PC-9 (cell line): ENCODE data around the gene TSPAN18. TPM values are rescaled to one million over a fixed set of nuclear protein-coding genes. Genes with fewer than 3 reads are reported as not detected.

ENCODE experiments used
- BruUV-seq: library from RNA; stranded (reverse); fragments of 400-500 nt; replicated peaks from 2 replicates; lab custom pipeline; 2021; lab: Mats Ljungman, UMichigan
- CTCF ChIA-PET: fragments of 300-600 bp; sonication (Branson Sonifier 250); formaldehyde crosslinking; loops from one replicate; lab custom pipeline; 2022; ENCODE audit warnings: antibody characterized with exemption; lab: Charles Lee
- POLR2A ChIA-PET: fragments of 300-600 bp; sonication (Branson Sonifier 250); formaldehyde crosslinking; loops from one replicate; lab custom pipeline; 2022; ENCODE audit warnings: antibody characterized with exemption; ENCODE audit not compliant: unreplicated experiment; lab: Charles Lee
- DNase-seq, 2 experiments: peaks; one replicate each; pipeline versions ENCODE4 v3.0.0 to v3.0.0-alpha.2; 2015 to 2022; ENCODE audit warnings: mixed read lengths in 1 of 2
- H2AFZ ChIP-seq: fragments of 200-600 bp; sonication (generic); 2 replicates; pipeline ENCODE4 v1.8.1; 2017; ENCODE audit warnings: antibody characterized with exemption
- H3F3A ChIP-seq: fragments of 200-600 bp; sonication (generic); 2 replicates; pipeline ENCODE4 v1.8.1; 2017; ENCODE audit warnings: antibody characterized with exemption, mild to moderate bottlenecking, low read depth; ENCODE audit not compliant: insufficient read depth
- H3K27ac ChIP-seq: fragments of 200-600 bp; sonication (generic); 2 replicates; pipeline ENCODE4 v1.6.1; 2016; ENCODE audit warnings: mixed run types
- H3K27me3 ChIP-seq: fragments of 200-600 bp; sonication (generic); 2 replicates; pipeline ENCODE4 v1.6.1; 2016; ENCODE audit warnings: low read depth, mixed run types; ENCODE audit not compliant: insufficient read depth
- H3K36me3 ChIP-seq: fragments of 200-600 bp; sonication (generic); 2 replicates; pipeline ENCODE4 v1.6.1; 2016; ENCODE audit warnings: low read depth, mixed run types
- H3K4me1 ChIP-seq: fragments of 200-600 bp; sonication (generic); replicated peaks from 2 replicates; pipeline ENCODE4 v1.6.1; 2016; ENCODE audit warnings: mixed run types; ENCODE audit not compliant: insufficient read depth
- H3K4me2 ChIP-seq: fragments of 200-600 bp; sonication (generic); 2 replicates; pipeline ENCODE4 v1.6.1; 2017; ENCODE audit warnings: mixed run types
- H3K4me3 ChIP-seq: fragments of 200-600 bp; sonication (generic); 2 replicates; pipeline ENCODE4 v1.6.1; 2016; ENCODE audit warnings: mixed run types
- H3K79me2 ChIP-seq: fragments of 200-600 bp; sonication (generic); 2 replicates; pipeline ENCODE4 v1.6.1; 2017; ENCODE audit warnings: low read depth, mixed run types
- H3K9me2 ChIP-seq: fragments of 200-600 bp; sonication (generic); 2 replicates; pipeline ENCODE4 v1.8.1; 2017; ENCODE audit warnings: mild to moderate bottlenecking; ENCODE audit not compliant: insufficient read depth
- H3K9me3 ChIP-seq: fragments of 200-600 bp; sonication (generic); 2 replicates; pipeline ENCODE4 v1.8.1; 2016; ENCODE audit warnings: low read depth; ENCODE audit not compliant: insufficient read depth
- H4K20me1 ChIP-seq: fragments of 200-600 bp; sonication (generic); 2 replicates; pipeline ENCODE4 v1.8.1; 2017; ENCODE audit not compliant: insufficient read depth
- EZH2 ChIP-seq: fragments of 200-600 bp; sonication (generic); IDR thresholded peaks from 2 replicates; pipeline ENCODE4 v1.8.0; 2017; ENCODE audit warnings: antibody characterized with exemption, low read depth
- intact Hi-C: fragments of 100-400 bp; cut with micrococcal nuclease; formaldehyde crosslinking; loops from one replicate; pipeline ENCODE4 v1.10.0; 2022; ENCODE audit not compliant: unreplicated experiment
- total RNA-seq: library from RNA; stranded (reverse); gene quantifications from 2 replicates; pipeline ENCODE4 v1.2.3, GENCODE V29; 2021
- TF ChIP-seq, protein P1 (sequence below): fragments of 200-600 bp; sonication (generic); conservative IDR thresholded peaks from 2 replicates; pipeline ENCODE4 v1.6.1; 2017; ENCODE audit warnings: mixed run types, antibody characterized with exemption, mild to moderate bottlenecking, moderate library complexity

Gene TSPAN18
- total RNA-seq, 1 experiment from 2014 or later = not detected

DNA sequence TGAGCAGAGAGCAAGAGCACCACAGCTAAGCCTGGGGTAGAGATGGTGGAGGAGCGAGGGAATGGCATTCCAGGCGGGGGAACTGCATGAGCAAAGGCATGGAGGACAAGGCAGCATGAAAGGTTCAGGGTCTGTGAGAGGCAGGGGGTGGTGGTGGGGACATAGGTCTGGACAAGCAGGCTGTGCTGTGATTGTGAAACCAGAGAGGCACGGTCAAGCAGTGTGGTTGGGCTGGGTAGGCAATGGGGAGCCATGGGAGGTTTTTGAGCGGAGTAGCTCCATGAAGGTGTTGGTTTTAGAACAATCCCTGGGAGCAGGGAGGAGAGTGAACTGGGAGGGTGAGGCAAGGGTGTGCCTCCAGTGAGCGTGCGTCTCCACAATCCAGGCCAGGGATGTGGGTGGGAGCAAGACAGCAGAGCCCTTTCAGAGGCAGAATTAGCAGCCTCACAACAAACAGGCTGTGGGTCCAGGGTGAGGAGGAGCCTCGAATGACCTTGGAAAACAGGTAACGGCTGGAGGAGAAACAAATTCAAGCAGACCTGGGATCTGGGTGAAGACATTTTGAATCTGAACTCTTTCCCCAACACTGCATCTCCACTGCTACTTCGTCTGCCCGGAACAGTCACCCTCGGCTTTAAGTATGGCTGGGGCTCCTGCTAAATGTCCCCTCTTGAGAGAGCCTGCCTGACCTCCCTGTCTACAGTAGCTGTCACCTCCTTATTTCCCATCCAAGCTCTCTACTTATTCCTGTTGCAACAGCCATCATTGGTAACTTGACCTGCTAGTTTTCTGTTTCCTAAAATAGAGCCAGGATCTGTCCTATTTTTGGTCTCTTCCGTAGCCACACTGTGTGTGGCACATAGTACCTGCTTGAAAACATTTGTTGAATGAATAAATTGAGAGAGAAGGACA lies 27.0 kb upstream of the TSPAN18 start:
- Histone ChIP-seq H3K4me2 (no peak overlapping the region), H3K4me1 (no peaks in the 10 kb centered on the region), H2AFZ (no peak overlapping the region), H3F3A (no peaks in the 10 kb centered on the region), H3K27ac (no peak overlapping the region), H3K9me2 (no peaks in the 10 kb centered on the region), H3K4me3 (no peak overlapping the region), H3K79me2 (no peaks in the 10 kb centered on the region), H3K9me3 (no peaks in the 10 kb centered on the region), H3K27me3 (no peaks in the 10 kb centered on the region), H4K20me1 (no peaks in the 10 kb centered on the region), H3K36me3 (no peaks in the 10 kb centered on the region)
- ChIA-PET POLR2A (no interaction called here), CTCF (no interaction called here)
- no TSS peak for BruUV-seq
- no peak for DNase-seq
- TF ChIP-seq EZH2 = no peak
- TF ChIP-seq, protein P1, sequence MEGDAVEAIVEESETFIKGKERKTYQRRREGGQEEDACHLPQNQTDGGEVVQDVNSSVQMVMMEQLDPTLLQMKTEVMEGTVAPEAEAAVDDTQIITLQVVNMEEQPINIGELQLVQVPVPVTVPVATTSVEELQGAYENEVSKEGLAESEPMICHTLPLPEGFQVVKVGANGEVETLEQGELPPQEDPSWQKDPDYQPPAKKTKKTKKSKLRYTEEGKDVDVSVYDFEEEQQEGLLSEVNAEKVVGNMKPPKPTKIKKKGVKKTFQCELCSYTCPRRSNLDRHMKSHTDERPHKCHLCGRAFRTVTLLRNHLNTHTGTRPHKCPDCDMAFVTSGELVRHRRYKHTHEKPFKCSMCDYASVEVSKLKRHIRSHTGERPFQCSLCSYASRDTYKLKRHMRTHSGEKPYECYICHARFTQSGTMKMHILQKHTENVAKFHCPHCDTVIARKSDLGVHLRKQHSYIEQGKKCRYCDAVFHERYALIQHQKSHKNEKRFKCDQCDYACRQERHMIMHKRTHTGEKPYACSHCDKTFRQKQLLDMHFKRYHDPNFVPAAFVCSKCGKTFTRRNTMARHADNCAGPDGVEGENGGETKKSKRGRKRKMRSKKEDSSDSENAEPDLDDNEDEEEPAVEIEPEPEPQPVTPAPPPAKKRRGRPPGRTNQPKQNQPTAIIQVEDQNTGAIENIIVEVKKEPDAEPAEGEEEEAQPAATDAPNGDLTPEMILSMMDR = no peak
- intact Hi-C loops = no loop called here

DNA sequence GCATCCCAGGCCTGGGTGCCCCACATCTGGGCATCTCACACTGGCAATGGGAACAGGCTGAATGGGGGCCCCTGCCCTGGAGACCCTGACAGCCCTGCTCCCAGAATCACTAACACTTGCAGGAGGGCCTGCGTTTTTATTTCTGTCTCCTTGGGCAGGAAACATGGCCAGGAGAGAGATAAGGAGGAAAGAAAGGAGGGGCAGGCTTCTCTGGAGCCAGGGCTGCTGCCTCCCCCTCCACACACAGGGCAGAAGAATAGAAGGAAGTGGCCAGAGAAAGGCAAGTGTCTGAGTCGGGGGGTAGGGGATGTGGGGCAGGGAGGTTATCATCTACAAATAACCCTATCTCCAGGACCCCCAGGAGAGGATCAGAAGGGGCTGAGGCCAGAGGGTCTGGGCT lies 25.5 kb upstream of the TSPAN18 start:
- no peak overlapping the region for H2AFZ ChIP-seq
- no peaks in the 10 kb centered on the region for H3K9me2 ChIP-seq
- no peak overlapping the region for H3K27ac ChIP-seq
- H4K20me1 ChIP-seq = no peaks in the 10 kb centered on the region
- no peak for DNase-seq
- CTCF ChIA-PET = no interaction called here
- no peaks in the 10 kb centered on the region for H3K27me3 ChIP-seq
- H3K4me1 ChIP-seq = no peaks in the 10 kb centered on the region
- POLR2A ChIA-PET = no interaction called here
- no peak overlapping the region for H3K4me3 ChIP-seq
- TF ChIP-seq, protein P1 = no peak
- no peak for TF ChIP-seq EZH2
- H3K9me3 ChIP-seq = no peaks in the 10 kb centered on the region
- intact Hi-C loops = no loop called here
- BruUV-seq = no TSS peak
- H3K4me2 ChIP-seq = no peak overlapping the region
- no peaks in the 10 kb centered on the region for H3K79me2 ChIP-seq
- no peaks in the 10 kb centered on the region for H3F3A ChIP-seq
- no peaks in the 10 kb centered on the region for H3K36me3 ChIP-seq

DNA sequence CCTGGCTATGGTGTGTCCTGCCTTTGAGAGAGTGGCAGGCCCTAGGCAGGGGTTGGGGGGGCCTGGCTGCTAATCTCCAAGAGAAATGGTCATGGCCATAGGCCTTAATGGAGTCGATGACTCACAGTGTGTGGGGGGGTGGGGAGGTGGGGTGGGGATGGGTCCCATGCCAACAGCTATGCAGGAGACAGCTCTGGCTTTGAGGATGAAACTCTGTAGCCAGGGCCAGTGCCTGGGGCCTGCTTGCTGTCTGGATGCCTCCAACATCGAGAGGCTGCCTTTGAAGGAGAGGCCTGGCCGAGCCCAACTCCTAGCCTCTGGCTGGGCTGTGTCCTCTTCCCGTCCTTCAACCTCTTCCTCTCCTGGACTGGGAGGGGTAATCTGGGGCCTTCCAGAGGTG lies 23.9 kb upstream of the TSPAN18 start:
- no peaks in the 10 kb centered on the region for H4K20me1 ChIP-seq
- H3K27ac ChIP-seq = no peak overlapping the region
- no peaks in the 10 kb centered on the region for H3K9me3 ChIP-seq
- H3K9me2 ChIP-seq = no peaks in the 10 kb centered on the region
- H3K27me3 ChIP-seq = no peaks in the 10 kb centered on the region
- TF ChIP-seq, protein P1 = no peak
- TF ChIP-seq EZH2 = no peak
- H3K36me3 ChIP-seq = no peaks in the 10 kb centered on the region
- H3F3A ChIP-seq = no peaks in the 10 kb centered on the region
- H2AFZ ChIP-seq = no peak overlapping the region
- no TSS peak for BruUV-seq
- no peak for DNase-seq
- no peak overlapping the region for H3K4me2 ChIP-seq
- ChIA-PET POLR2A (interaction anchor here (0.6 kb wide), 1 partner anchor 796 kb away, joined by 11 read pairs; no protein-coding TSS in a partner anchor), CTCF (no interaction called here)
- H3K4me3 ChIP-seq = no peak overlapping the region
- H3K79me2 ChIP-seq = no peaks in the 10 kb centered on the region
- H3K4me1 ChIP-seq = no peaks in the 10 kb centered on the region
- intact Hi-C loops = no loop called here
